ENCODE data around the gene KLC1.

GRCh38 chr14:103654619-103655018, 25.6 kb downstream of the KLC1 start:
- TF ChIP-seq CTCF (IDR thresholded peaks at IDR 0.05) (no peak), POLR2A (IDR thresholded peaks at IDR 0.05) (no peak)
